T-helper 9 cell (primary cell): Measurements from ENCODE around the gene PA2G4.
A peak's percentile ranks its signal among the peaks of the same experiment; 100 is the strongest.

Experiments
- DNase-seq: peaks from one replicate; pipeline ENCODE4 v3.0.0-alpha.2; 2020

Gene PA2G4

GRCh38 chr12:56127485-56127887 lies 23.1 kb downstream of the PA2G4 start:
- no peak for DNase-seq

DNA sequence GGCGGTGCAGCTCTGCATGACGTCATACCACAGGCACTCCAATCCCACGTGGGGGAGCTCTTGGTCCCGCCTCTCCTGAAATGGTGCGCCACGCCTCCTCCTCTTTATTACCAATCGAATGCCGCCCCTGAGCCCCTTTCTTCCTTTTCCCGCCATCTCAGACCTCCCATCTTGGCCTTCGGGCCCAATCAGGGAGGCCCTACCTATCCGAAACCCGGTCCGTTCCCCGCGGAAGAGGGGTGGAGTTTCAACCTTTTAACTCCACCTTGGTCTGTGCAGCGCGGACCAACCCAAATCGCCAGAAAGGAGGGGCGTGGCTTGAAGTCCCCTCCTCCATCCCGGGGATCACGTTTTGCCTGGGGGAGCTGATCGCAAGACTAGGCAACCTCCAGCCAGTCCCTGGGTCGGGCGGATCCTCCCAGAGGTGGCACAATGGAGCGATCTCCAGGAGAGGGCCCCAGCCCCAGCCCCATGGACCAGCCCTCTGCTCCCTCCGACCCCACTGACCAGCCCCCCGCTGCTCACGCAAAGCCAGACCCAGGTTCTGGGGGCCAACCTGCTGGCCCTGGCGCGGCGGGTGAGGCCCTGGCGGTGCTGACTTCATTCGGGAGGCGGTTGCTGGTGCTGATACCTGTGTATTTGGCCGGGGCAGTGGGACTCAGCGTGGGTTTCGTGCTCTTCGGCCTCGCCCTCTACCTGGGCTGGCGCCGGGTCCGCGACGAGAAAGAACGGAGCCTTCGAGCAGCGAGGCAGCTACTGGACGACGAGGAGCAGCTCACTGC lies 23.7 kb downstream of the PA2G4 start, which contains the start of gene ESYT1:
ESYT1 (plus strand) TSS at position 380 of the 782 bp plus-strand sequence; CDS start at position 433, 53 bp downstream.
- peak; percentile 90 for DNase-seq

GRCh38 chr12:56128670-56129205 lies 24.4 kb downstream of the PA2G4 start:
- no peak for DNase-seq

DNA sequence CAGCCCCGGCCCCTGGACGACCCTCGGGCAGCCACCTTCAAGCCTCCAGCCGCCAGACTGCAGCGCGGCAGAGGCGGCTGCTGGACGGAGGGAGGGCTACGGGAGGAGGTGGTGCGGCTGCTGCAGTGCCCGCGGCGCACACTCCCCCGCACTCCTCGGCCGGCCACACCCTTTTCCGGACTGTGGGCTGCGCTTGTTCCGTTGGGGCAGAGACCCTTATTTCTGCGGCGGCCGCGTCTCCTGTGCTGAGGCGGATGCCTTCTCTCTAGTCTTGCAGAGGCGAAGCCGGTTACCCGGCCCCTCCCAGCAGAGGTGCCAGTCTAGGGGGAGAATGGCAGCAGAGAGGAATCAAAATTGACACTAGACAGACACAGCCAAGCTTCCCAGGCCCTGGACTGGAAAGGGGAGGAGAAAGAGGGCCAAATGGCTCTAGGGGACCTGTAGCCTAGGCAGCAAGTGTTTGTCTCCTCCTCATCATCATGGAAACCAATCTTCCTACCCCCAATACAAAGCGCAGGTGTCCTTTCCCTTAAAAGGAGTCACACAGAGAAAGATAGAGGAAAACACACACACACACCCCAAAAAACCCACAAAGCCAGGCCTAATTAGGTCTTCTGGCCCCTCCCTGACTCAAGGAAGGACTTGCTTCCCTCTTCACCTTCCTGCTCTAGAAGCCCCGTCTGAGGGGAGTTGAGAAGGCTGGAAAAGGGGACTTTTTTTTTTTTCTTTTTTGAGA lies 25.0 kb downstream of the PA2G4 start:
- DNase-seq = peak; percentile 56

GRCh38 chr12:56129942-56130495 lies 25.7 kb downstream of the PA2G4 start:
- no peak for DNase-seq

DNA sequence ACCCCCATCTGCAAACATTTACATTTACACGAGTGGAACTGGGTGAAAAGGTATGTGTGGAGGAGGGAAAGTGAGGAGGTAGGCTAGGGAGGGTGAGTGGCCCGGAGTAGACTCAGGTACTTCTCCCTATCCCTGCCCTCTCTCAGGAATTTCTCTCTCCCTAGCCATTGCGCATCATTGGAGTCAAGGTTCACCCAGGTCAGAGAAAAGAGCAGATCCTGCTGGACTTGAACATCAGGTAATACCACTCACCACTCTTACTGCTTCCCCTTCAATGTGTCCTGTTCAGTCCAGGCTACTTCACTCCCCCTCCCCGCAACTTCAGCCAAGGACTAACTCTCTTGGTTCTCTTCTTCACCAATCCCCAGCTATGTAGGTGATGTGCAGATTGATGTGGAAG lies 26.5 kb downstream of the PA2G4 start:
- DNase-seq = no peak

DNA sequence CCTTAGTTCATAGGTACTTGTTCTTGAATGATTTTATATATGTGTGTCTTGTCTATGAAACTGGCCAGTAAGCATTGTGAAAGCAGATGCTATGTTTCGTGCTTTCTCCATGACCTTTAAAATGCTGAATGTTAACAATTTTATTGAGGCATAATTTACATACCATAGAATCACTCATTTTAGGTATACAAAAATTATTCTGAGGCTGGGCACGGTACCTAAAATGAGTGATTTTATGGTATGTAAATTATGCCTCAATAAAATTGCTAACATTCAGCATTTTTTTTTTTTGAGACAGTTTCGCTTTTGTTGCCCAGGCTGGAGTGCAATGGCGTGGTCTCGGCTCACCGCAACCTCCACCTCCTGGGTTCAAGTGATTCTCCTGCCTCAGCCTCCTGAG lies 30.5 kb downstream of the PA2G4 start:
- no peak for DNase-seq

- DNase-seq = no peak
Measured at GRCh38 chr12:56137853-56138571, 33.7 kb downstream of the PA2G4 start.

DNA sequence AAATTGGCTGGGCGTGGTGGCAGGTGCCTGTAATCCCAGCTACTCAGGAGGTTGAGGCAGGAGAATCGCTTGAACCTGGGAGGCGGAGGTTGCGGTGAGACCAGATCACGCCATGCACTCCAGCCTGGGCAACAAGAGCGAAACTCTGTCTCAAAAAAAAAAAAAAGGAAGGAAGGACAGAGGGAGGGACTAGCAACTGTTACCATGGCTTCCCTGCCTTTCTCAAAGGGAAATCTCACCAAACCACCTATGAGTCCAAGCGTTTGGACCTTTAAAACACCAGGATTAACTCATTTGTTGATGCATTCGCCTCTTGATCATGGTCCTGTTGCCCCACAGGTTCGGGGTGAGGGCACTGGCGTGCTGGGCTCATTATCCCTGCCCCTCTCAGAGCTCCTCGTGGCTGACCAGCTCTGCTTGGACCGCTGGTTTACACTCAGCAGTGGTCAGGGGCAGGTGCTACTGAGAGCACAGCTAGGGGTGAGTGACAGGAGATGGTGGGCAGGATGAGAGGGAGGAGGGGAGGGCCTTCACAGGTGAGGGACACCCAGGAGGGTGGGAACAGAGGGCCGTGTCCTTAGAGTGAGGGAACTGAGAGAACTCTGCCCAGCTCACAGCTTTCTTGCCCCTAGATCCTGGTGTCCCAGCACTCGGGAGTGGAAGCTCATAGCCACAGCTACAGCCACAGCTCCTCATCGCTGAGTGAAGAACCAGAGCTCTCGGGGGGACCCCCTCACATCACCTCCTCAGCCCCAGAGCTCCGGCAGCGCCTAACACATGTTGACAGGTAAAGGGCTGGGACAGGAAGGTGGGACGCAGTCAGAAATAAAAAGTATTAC lies 37.8 kb downstream of the PA2G4 start:
- DNase-seq = no peak

DNA sequence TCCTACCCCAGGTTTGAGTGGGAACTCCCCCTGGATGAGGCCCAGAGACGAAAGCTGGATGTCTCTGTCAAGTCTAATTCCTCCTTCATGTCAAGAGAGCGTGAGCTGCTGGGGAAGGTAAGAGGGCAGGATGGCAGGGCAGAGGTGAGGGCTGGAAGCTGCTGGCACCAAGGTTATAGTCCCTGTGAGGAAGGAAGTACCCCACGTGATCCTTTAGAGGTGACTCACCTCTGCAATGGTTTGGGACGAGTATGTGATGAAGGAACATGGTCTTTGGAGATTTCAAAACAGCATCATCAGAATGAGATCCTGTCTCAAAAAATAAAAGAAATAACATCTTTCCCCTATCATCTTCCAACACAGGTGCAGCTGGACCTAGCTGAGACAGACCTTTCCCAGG lies 38.9 kb downstream of the PA2G4 start:
- DNase-seq = no peak

DNA sequence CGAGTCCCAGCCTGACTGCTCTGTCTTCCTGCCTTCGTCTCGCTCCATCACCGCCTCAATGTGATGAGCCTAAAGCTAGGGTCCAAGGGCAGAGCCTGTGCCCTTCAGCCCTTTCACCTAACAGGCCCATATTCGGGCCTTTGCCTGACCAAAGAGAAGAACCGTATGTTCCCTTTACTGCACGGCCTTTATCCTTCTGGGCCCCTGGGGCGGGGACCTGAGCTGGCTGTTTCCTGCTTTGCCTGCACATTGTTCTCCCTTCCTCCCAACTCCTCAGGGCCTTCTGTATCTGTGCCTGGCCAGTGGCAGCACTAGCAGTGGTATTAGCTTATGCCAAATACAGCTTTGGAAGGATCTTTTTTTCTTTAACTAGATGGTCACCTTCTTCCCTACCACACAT lies 39.5 kb downstream of the PA2G4 start:
- no peak for DNase-seq

DNA sequence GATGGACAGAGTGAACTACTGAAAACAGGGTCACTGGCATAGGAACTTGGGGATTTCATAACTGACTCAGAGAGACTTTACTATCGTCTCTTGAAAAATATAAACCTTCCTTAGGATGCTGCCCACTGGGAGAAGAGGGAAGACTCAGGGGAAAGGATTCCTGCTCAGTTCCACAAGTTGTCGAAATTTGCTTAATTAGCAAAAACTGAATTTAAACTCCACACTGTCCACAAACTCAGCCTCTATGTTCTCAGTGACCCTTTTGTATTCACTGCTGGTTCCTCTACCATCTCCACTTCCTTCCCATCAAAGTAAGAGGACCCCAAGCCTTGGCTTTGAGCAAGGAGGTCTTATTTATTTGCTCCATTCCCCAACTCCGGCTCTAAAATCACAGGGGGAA lies 40.9 kb downstream of the PA2G4 start:
- DNase-seq = no peak

DNA sequence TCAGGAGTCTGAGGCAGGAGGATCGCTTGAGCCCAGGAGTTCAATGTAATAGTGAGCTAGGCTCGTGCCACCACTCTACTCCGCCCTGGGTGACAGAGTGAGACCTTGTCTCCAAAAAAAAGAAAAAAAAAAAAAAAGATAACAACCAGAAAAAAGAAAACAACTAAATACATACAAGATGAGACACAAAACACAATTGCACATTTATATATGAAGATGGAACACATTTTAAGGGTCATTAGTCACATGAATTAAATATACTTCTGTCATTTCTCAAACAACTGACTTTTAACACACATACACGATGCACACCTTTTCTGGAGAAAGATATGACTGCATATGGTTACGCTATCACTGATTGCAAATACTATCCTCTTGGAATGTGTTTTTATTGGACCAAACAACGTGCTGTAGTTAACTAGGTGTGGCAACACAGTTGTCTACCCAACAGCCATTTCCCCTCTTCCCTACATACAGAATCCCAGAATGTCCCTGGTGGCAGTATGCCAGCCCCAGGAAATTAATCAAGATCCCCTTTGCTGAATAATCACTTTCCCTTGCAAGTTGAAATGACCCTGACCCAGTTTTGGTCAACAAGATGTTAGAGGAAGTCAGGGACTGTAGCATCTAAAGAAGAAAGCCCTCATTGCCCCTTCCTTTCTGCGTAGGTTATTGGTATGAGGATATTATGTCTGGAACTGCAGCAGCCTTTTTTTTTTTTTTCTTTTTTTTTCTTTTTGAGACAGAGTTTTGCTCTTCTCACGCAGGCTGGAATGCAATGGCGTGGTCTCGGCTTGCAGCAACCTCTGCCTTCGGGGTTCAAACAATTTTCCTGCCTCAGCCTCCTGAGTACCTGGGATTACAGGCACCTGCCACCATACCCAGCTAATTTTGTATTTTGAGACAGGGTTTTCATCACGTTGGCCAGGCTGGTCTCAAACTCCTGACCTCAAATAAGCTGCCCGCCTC lies 42.4 kb downstream of the PA2G4 start:
- no peak for DNase-seq

- no peak for DNase-seq
Measured at GRCh38 chr12:56150563-56150962, 46.2 kb downstream of the PA2G4 start.

DNA sequence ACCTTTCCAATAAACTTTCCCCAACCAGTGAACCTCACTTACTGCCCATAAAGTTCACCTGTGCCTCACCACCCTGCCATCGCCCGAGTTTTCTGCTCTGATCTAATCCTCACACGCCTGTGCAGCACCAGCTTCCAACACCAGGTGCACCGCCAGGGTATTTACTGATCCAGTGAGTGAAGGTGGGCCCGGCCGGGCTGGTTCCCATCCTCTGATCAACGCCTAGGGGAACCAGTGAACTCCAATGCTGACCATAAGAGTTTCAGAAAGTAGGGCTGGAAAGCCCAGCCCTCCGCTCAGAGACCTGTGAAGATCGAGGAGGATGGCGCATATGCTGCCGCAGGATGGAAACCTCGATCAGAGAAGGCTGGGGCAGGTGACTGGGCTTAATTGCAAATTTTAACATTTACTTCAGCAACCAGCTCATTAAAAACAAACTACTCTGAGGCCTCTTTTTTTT lies 47.3 kb downstream of the PA2G4 start:
- DNase-seq = peak; percentile 53

DNA sequence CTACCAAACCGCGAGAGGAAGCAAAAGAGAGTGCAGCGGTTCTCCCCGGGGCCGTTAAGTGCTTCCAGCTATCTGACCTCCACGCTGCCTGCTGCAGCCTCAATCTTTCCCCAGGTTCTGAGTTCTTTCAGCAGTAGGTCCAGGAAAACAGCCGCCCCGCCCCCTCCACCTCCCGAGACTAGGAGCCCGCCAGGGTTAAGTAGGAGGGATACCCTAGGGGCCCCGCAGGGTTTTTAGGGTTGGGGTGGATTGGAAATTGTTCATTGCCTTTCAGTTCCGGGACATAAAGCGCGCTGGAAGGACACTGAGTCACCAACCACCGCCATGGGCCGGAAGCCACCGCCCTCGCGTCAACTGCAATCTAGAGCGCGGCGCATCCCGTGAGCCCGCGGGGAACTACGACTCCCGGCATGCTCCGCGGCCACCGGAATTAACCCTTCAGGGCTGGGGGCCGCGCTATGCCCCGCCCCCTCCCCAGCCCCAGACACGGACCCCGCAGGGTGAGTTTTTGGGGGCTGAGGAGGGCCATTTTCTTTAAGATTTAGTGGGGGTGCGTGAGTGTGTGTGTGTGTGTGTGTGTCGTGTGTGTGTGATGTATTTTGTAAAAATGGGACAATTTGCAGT lies 47.9 kb downstream of the PA2G4 start, which contains the start of gene MYL6B:
MYL6B (plus strand) TSS at position 456 of the 624 bp plus-strand sequence. CDS start 1,332 bp downstream, outside the sequence.
- peak; percentile 91 for DNase-seq

DNA sequence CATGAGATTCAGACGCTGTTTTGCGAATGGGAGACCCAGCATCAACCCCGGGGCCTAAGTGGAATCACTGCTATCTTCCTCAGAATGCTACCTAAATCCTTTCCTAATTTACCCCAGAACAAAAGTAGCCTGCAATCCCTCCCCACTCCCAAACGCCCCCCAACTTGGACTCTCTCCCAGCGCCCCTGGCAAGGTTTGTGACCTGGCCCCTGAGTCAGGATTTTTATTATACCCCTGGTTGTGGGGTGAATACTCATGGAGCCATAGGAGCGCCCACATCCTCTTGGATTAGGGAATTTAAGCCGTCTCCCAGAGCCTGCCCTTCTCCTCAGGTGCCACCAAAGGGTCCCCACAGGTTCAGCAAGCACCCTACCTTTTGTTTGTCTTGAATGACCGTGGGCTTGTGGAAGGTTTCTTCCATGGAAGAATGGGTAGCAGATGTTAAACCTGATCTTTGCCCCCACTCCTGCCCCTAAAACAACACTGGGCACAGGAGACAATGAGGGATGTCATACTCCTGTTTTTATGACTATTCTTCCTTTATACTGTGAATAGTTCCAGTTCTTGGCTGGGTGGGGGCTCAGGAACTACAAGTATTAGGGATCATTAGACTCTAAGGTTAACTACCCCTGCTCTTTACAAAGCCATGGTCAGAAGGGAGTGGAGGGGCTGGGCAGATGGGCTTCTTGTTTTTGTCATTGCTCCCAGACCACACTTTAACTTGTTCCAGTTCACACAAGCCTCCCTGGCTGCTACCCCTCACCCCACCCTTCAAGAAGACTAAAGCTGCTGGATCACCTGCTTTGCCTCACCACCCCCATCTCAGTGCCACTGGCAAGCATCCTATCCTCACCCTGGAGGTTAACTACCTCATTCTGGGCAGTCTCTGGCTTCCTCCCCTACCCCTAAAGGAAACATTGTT lies 48.7 kb downstream of the PA2G4 start:
- no peak for DNase-seq

GRCh38 chr12:56153678-56154065 lies 49.3 kb downstream of the PA2G4 start:
- no peak for DNase-seq

DNA sequence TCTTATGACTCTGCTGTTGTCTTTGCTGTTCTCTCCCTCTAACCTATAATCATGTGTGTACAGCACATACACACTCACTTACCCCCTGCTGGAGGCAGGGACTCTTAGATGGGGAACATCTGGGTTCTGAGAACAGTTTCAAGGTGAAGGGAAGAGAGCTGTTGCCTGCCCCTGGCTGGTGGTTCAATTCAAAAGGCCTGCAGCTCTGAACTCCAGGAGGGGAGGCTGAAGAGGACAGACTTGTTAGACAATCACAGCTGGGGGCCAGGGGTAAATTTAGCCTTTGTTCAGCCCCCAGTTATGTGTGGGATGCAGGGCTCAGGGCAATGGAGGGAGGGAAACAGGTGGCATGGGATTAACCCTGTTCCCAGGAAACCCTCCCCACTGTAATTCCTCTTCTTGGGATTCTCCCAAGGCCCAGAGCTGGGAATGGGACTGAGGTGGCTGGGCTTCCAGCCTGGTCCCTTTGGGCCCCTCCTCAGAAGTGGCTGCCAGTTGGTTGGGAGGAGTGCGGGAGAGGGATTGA lies 50.0 kb downstream of the PA2G4 start:
- DNase-seq = no peak
